Middle frontal gyrus (tissue), 1 donor: ENCODE data around the gene GINS1.

Experiments
- DNase-seq: peaks from one replicate; pipeline ENCODE4 v3.0.0-alpha.2; 2015; ENCODE audit warnings: low spot score; ENCODE audit errors: extremely low spot score

The GINS1 gene

DNA sequence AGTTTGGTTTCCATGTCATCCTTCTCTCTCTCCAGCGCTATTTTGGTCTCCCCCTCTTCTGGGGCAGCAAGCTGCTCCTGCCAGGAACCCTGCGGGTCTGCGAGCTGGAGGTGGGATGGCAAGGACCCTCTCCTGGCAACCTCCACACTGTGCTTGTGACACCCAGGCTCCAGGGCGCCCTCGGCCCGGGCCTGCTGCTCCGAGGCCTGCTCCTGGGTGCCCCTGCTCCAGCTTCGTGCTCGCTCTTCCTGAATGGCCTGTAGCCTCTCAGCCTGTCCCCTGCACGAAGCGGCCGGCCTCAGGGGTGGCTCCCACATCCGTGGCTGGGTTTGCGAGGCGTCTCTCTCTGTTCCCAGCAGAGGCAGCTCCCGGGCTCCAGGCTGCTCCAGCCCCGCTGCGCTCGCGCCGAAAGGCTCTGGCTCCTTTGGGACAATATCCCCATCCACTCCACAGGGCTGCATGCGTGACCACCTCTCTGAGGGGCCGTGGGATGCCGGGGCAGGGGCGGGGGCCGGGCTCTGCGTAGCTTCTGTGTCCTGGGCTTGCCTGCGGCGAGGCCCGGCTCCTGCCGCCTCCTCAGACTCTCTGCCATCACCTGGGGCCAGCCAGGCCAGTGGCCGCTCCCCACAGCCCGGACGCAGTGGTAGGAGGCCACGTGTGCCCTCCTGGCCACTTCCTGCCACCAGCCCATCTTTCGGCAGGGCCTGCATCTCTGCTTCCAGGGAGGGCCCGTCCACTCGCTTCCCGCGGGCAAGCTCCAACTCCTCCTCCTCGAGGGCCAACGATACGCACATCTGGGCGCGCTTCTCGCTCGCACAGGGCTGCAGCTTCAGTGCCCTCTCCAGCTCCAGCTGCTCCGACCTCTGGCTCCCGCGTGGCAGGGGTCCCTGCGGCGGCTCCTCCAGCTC lies 68.9 kb downstream of the GINS1 start:
- no peak for DNase-seq

- DNase-seq, result no peak
These were observed 69.8 kb downstream of the GINS1 start for GRCh38 chr20:25477014-25477882.

- DNase-seq, result no peak
These were observed 71.6 kb downstream of the GINS1 start for GRCh38 chr20:25478889-25479568.

DNA sequence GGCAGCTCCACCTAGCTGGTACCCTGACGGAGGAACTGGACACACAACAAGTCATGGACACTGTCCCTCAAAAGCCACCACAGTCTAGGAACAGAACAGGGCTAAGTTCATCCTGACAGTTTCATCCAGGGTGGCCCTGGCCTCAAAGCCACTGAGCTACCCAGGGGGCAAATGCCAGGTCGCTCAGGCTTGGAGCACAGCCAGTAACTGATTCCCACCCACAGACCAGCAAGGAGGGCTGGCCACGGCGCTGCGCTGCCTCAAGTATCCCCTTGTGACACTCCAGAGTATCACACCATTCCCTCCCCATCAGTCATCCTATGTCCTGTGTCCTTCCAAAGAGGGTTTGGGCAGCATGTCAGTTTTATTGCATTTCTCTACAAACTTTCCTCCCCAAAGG lies 72.2 kb downstream of the GINS1 start:
- DNase-seq, result no peak

GRCh38 chr20:25480156-25480555 lies 72.7 kb downstream of the GINS1 start:
- no peak for DNase-seq

DNA sequence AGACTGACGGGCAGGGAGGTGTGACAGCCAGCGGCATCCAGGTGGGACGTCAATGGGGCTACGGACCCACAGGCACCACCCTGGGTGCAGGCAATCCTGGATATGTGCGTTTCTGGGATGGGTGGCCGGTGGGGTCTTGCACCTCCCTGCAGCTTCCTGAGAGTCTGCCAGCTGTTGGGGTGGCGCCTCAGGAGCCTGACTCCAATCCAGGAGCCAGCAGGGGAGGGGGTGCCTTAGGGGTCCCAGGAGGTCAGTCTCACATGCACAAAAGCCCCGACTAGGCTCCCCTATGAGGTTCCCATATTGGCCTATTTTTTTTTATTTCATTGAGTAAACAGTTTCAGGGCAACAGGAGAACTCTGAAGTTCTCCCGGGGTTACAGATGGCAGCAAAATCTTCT lies 73.3 kb downstream of the GINS1 start:
- no peak for DNase-seq

GRCh38 chr20:25481235-25481917 lies 73.9 kb downstream of the GINS1 start:
- DNase-seq, result no peak

DNA sequence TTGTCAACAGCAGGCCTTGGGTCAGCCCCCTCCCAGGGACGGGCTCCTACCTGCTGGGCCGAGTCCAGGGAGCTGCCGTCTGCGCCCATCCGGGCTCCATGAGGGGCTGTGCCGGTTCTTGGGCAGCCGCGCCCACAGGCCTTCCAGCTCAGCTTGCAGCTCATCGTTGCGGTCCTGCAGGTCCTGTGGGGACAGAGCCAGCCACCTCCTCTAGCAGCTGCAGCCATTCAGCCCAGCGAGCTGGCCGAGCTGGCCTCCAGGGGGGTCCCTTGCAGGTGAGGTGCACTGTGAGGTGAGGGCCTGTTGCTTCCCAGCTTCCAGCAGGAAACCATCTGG lies 74.4 kb downstream of the GINS1 start:
- DNase-seq, result no peak

GRCh38 chr20:25483431-25484132 lies 76.1 kb downstream of the GINS1 start:
- DNase-seq, result no peak

DNA sequence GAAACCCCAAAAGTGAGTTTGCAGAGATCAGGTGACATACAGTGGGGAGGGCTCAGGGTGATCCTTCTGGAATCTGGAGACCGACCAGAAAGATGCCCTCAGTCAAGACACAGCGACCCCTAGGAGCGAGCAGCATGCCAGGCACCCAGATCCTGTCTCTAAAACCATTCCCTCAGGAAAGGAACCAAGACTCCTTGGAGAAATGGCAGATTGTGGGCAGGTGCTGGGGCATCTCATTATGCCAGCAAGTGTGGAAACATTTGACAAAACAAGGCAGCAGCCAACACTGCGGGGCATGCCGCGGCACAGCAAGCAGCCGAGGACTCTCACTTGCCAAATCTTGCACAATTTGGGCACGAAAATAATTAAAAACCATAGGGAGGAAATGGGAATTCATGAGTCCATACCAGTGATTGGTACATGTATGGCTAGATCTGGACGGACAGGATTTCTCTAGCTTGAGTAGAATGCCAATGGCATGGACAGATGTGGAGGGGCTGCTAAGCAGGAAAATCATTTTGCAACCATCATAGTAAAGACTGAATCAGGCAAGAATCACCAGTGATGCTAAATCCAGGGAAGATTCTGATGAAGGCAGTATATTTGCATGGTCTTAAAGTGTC lies 76.9 kb downstream of the GINS1 start:
- DNase-seq, result no peak

DNA sequence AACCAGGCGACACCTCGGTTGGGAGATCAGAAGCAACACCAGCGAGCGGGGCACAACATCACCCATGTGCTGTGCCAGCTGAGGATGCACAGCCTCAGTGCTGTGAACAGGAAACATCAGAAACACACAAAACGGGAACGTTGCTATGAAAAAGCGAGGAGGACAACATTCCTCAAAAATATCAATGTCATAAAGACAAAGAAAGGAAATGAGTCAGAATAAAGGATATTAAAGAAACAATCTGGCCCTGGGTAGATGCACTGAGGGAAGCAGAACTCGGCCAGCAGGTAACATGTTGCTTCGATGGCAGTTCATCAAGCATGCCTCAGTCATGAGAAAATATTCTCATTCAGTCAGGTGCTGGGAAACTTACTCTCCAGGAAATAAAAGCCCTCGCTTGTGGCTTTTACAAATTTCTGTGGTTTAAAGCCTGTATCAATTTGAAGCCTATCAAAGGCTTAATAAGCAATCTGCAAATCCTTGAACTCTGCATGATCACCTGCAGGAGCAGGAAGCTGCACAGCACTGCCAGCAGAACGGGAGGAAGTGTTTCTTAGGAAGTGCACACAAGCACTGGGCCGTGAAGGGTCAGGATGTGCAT lies 77.5 kb downstream of the GINS1 start:
- DNase-seq, result no peak

GRCh38 chr20:25485872-25486271 lies 78.4 kb downstream of the GINS1 start:
- no peak for DNase-seq

DNA sequence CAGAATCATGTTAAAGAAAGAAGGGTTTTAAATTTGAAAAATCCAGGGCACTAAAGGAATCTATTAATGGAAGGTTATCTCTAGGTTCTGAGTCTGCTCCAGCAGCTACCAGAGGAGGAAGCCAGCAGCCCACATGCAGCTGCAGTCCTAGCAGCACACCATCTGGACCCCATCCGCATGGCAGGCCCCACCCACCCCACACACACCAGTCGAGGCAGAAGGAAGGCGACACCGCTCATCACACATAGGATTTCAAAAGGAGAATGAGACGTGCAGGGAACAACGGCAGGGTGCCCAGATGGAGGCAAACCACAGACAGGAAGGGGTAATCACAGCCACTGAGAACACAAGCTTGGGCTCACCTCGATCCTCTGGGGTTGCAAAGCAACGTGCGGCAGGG lies 78.9 kb downstream of the GINS1 start:
- DNase-seq, result no peak

- no peak for DNase-seq
These were observed 79.8 kb downstream of the GINS1 start for GRCh38 chr20:25487306-25487705.

DNA sequence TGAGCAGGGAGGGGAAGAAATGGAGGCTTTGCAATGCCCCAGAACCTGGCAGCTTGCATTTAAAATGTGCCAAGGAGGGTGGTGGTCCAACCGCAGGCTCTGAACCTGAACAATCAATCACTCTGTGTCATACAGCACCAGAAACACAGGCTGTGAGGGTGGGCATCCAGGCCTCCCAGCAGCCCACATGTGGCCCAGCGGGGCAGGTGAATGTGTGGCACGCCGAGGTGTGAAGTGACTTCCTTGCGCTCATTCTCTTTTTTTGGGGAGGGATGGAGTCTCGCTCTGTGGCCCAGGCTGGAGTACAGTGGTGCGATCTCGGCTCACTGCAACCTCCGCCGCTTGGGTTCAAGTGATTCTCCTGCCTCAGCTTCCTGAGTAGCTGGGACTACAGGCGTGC lies 80.5 kb downstream of the GINS1 start:
- no peak for DNase-seq

- no peak for DNase-seq
These were observed 81.9 kb downstream of the GINS1 start for GRCh38 chr20:25489221-25489871.

- no peak for DNase-seq
These were observed 83.4 kb downstream of the GINS1 start for GRCh38 chr20:25490656-25491445.

DNA sequence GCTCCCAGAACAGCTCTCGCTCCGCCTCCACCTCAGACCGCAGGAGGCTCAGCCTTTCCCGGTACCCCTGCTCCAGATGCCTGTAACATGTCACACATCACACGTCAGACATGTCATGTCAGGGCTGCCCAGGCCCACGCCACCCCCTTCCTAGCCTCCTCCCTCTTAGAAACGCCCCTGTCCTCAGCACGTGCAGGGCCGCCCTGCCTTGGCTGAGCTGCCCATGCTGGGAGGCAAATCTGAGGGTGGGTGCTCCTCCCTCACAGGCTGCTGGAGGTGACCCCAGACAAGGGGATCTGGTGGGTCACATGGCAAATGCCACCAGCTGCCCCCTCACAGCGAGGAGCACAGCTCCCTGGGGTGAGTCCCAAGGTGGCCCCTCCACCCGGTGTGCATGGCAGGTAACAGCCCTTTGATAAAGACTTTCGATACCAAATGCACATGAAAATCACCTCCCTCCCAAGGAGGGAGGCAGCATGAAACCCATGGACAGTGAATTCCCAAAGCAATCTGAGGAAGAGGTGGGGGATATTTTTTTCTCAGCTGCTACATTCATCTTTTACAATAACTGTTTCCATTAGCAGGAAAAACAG lies 84.1 kb downstream of the GINS1 start:
- no peak for DNase-seq
